ENCODE measurements around the gene SYT1.
"Not testable (repeated sequence)": the region's sequence is repeated elsewhere in the genome, so short reads cannot be mapped to it uniquely, and the experiment has no call there.

SYT1 gene

DNA sequence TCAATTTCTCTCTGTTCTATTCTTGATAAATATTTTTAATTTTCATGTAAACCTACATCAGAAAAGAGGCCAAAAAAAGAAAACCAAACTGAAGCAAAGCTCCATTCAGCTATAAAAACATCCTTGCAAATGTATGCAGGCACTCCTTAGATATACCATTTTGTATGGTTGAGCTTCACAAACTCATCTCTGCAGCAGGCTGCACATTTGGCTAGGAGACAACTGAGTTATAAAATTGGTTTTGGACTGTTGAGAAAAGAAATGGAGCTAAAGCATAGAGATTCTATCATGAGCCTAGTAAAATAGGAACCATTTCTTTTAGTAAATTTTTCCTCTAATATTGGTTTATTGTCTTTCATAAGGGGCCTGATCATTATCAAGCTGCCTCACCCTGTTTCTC, 156.4 kb downstream of the SYT1 start:
- DNase-seq: no peak
- Mint-ChIP-seq H3K36me3 (ENCODE audit: insufficient read depth) (no peaks in the 10 kb centered on the region), H3K9me3 (peaks cover 8 to 12% of the 10 kb centered on the region in 2 donors), H3K4me3 (no peak overlapping the region), H3K4me1 (ENCODE audit: low read depth in 2 of 2) (no peaks in the 10 kb centered on the region), H3K27ac (no peak overlapping the region), H3K27me3 (no peaks in the 10 kb centered on the region)
- ATAC-seq (replicated peaks): no peak

- Mint-ChIP-seq H3K9me3 (peaks cover 1 to 7% of the 10 kb centered on the region in 2 donors), H3K4me3 (no peak overlapping the region), H3K27me3 (no peaks in the 10 kb centered on the region), H3K36me3 (ENCODE audit: insufficient read depth) (no peaks in the 10 kb centered on the region), H3K27ac (no peak overlapping the region), H3K4me1 (ENCODE audit: low read depth in 2 of 2) (no peaks in the 10 kb centered on the region)
- ATAC-seq (replicated peaks): no peak
- no peak for DNase-seq
Measured at GRCh38 chr12:79023261-79023660, 158.7 kb downstream of the SYT1 start.

DNA sequence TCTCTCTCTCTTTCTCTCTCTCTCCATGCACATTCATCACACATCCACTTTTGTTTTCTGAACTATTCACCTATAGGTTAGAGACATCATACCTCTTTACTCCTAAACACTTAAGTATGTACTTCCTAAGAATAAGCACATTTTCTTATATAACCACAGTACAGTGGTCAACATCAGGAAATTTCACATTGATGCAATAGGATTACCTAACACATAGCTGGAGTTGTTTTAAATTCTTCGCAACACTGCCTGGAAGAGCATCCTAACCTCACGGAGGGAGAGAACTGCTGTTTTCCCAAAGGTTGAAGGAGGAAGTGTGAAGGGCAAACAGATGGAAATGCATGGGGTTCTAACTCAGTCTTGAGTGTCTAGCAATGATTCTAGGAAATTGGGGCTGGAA, 159.2 kb downstream of the SYT1 start:
- Mint-ChIP-seq H3K27me3 (no peaks in the 10 kb centered on the region), H3K4me3 (no peak overlapping the region), H3K9me3 (peaks cover 1 to 7% of the 10 kb centered on the region in 2 donors), H3K36me3 (ENCODE audit: insufficient read depth) (no peaks in the 10 kb centered on the region), H3K4me1 (ENCODE audit: low read depth in 2 of 2) (no peaks in the 10 kb centered on the region), H3K27ac (no peak overlapping the region)
- ATAC-seq (replicated peaks): no peak
- DNase-seq: no peak

DNA sequence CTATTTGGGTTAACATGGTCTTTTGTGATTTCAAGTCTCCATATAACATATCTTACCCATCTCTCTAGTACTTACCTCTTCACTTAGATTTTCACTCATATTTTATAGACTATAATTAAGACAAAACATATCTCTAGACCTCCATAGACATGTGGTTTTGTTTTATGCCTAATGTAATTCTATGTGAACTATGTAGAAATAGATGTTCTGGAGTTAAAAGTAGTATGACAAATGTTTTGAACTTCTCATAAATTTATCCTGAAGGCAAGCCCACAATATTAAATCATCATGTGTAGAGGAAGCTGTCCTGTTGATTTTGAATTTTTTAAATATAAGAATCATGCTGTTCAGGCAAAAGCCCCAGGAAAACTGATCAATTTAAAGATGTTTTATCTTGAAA, 169.2 kb downstream of the SYT1 start:
- H3K4me3 Mint-ChIP-seq: no peak overlapping the region
- no peaks in the 10 kb centered on the region for H3K4me1 Mint-ChIP-seq (ENCODE audit: low read depth in 2 of 2)
- H3K27ac Mint-ChIP-seq: no peak overlapping the region
- peaks cover 8 to 20% of the 10 kb centered on the region in 2 donors for H3K9me3 Mint-ChIP-seq
- no peaks in the 10 kb centered on the region for H3K27me3 Mint-ChIP-seq
- no peak for ATAC-seq (replicated peaks)
- DNase-seq: no peak
- H3K36me3 Mint-ChIP-seq (ENCODE audit: insufficient read depth): no peaks in the 10 kb centered on the region

DNA sequence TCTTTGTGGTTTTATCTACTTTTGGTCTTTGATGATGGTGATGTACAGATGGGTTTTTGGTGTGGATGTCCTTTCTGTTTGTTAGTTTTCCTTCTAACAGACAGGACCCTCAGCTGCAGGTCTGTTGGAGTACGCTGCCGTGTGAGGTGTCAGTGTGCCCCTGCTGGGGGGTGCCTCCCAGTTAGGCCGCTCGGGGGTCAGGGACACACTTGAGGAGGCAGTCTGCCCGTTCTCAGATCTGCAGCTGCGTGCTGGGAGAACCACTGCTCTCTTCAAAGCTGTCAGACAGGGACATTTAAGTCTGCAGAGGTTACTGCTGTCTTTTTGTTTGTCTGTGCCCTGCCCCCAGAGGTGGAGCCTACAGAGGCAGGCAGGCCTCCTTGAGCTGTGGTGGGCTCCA, 180.2 kb downstream of the SYT1 start:
- H3K4me3 Mint-ChIP-seq; H3K27ac Mint-ChIP-seq; DNase-seq; ATAC-seq (replicated peaks); H3K36me3 Mint-ChIP-seq (ENCODE audit: insufficient read depth); H3K27me3 Mint-ChIP-seq; H3K9me3 Mint-ChIP-seq; H3K4me1 Mint-ChIP-seq (ENCODE audit: low read depth in 2 of 2): not testable (repeated sequence)

- not testable (repeated sequence) for H3K9me3 Mint-ChIP-seq; H3K27me3 Mint-ChIP-seq; ATAC-seq (replicated peaks); DNase-seq; H3K4me1 Mint-ChIP-seq (ENCODE audit: low read depth in 2 of 2); H3K4me3 Mint-ChIP-seq; H3K27ac Mint-ChIP-seq; H3K36me3 Mint-ChIP-seq (ENCODE audit: insufficient read depth)
Measured at GRCh38 chr12:79045149-79045703, 180.7 kb downstream of the SYT1 start.

DNA sequence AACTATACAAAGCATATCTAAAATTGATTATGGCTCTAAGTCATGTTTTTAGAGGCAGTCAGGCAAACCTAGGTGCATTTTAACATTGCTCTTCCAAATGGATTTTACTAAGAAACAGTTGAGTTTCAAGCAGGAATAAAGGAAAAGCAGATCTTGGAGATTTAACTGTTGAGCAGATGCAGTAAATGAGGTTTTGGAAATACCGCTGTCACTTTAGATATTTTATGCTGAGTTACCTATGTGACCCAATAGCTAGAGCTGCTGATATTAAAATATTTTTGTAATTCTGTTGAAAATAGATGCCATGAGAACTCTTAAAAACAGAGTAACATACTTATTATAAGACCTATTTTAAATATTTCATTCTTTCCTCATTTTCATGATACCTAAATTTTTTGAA, 181.4 kb downstream of the SYT1 start:
- no peak overlapping the region for H3K4me3 Mint-ChIP-seq
- H3K27ac Mint-ChIP-seq: no peak overlapping the region
- no peaks in the 10 kb centered on the region for H3K27me3 Mint-ChIP-seq
- DNase-seq (no peak), ATAC-seq (replicated peaks) (no peak)
- no peaks in the 10 kb centered on the region for H3K4me1 Mint-ChIP-seq (ENCODE audit: low read depth in 2 of 2)
- no peaks in the 10 kb centered on the region for H3K36me3 Mint-ChIP-seq (ENCODE audit: insufficient read depth)
- no peaks in the 10 kb centered on the region for H3K9me3 Mint-ChIP-seq

- Mint-ChIP-seq H3K9me3 (no peaks in the 10 kb centered on the region), H3K4me1 (ENCODE audit: low read depth in 2 of 2) (no peaks in the 10 kb centered on the region), H3K4me3 (no peak overlapping the region), H3K36me3 (ENCODE audit: insufficient read depth) (no peaks in the 10 kb centered on the region), H3K27me3 (no peaks in the 10 kb centered on the region), H3K27ac (no peak overlapping the region)
- no peak for ATAC-seq (replicated peaks)
- DNase-seq: no peak
Measured at GRCh38 chr12:79048962-79049361, 184.4 kb downstream of the SYT1 start.

DNA sequence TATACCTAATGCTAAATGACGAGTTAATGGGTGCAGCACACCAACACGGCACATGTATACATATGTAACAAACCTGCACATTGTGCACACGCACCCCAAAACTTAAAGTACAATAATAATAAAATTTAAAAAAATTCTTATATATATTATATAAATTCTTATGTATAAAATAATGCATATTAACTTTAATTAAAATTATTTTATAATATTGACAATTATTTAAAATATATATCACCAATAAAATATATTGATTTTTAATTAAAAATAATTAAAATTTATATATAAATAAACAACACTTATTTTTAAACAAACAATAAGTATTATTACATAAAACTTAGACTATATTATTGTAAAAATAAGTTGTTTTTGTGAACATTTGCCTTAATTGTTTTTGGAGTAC, 188.8 kb downstream of the SYT1 start:
- ATAC-seq (replicated peaks): no peak
- no peaks in the 10 kb centered on the region for H3K36me3 Mint-ChIP-seq (ENCODE audit: insufficient read depth)
- no peak overlapping the region for H3K4me3 Mint-ChIP-seq
- H3K27ac Mint-ChIP-seq: no peak overlapping the region
- no peaks in the 10 kb centered on the region for H3K9me3 Mint-ChIP-seq
- no peak for DNase-seq
- H3K27me3 Mint-ChIP-seq: no peaks in the 10 kb centered on the region
- no peaks in the 10 kb centered on the region for H3K4me1 Mint-ChIP-seq (ENCODE audit: low read depth in 2 of 2)

DNA sequence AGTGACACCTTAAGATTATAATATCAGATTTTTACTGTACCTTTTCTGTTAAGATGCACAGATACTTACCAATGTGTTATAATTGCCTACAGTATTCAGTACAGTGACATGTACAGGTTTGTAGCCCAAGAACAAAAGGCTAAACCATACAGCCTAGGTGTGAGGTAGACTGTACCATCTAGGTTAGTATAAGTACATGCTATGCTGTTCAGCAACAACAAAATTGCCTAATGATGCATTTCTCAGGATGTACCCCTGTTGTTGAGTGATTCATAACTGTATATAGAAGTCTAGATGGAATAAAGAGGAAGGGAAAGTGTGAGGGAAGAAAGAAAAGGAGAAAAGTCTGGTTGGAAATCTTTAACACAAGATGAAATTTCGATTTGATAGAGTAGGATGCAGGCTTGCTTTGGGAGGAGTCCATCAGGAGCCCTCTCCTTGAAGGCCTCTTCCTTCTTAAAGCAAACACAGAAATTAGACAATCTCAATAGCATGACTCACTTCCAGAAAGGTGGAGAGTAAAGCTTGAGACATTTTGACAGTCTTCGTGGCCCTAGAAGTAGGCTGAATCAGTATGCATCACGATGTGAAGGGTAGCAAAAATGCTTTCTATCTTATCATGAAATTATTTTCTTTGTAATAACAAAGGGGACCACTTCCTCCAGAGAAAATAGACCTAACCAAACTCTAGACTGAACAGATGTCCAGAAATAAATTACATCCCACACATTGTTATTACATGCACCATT, 191.5 kb downstream of the SYT1 start:
- H3K27me3 Mint-ChIP-seq: no peaks in the 10 kb centered on the region
- no peaks in the 10 kb centered on the region for H3K36me3 Mint-ChIP-seq (ENCODE audit: insufficient read depth)
- H3K4me1 Mint-ChIP-seq (ENCODE audit: low read depth in 2 of 2): no peaks in the 10 kb centered on the region
- no peak overlapping the region for H3K27ac Mint-ChIP-seq
- DNase-seq: no peak
- no peak overlapping the region for H3K4me3 Mint-ChIP-seq
- ATAC-seq (replicated peaks): no peak
- H3K9me3 Mint-ChIP-seq: peaks cover 0 to 2% of the 10 kb centered on the region in 2 donors

GRCh38 chr12:79056775-79057174, 192.2 kb downstream of the SYT1 start:
- DNase-seq (no peak), ATAC-seq (replicated peaks) (no peak)
- Mint-ChIP-seq H3K4me1 (ENCODE audit: low read depth in 2 of 2) (no peaks in the 10 kb centered on the region), H3K27me3 (no peaks in the 10 kb centered on the region), H3K4me3 (no peak overlapping the region), H3K36me3 (ENCODE audit: insufficient read depth) (no peaks in the 10 kb centered on the region), H3K9me3 (peaks cover 0 to 2% of the 10 kb centered on the region in 2 donors), H3K27ac (no peak overlapping the region)

GRCh38 chr12:79057540-79057939, 193.0 kb downstream of the SYT1 start:
- H3K36me3 Mint-ChIP-seq (ENCODE audit: insufficient read depth): no peaks in the 10 kb centered on the region
- H3K4me3 Mint-ChIP-seq: no peak overlapping the region
- H3K9me3 Mint-ChIP-seq: peaks cover 0 to 2% of the 10 kb centered on the region in 2 donors
- no peak overlapping the region for H3K27ac Mint-ChIP-seq
- H3K27me3 Mint-ChIP-seq: no peaks in the 10 kb centered on the region
- DNase-seq (no peak), ATAC-seq (replicated peaks) (no peak)
- H3K4me1 Mint-ChIP-seq (ENCODE audit: low read depth in 2 of 2): no peaks in the 10 kb centered on the region

GRCh38 chr12:79058342-79058741, 193.8 kb downstream of the SYT1 start:
- Mint-ChIP-seq H3K9me3 (peaks cover 0 to 2% of the 10 kb centered on the region in 2 donors), H3K4me1 (ENCODE audit: low read depth in 2 of 2) (no peaks in the 10 kb centered on the region), H3K36me3 (ENCODE audit: insufficient read depth) (no peaks in the 10 kb centered on the region), H3K27ac (no peak overlapping the region), H3K27me3 (no peaks in the 10 kb centered on the region), H3K4me3 (no peak overlapping the region)
- DNase-seq (no peak), ATAC-seq (replicated peaks) (no peak)

DNA sequence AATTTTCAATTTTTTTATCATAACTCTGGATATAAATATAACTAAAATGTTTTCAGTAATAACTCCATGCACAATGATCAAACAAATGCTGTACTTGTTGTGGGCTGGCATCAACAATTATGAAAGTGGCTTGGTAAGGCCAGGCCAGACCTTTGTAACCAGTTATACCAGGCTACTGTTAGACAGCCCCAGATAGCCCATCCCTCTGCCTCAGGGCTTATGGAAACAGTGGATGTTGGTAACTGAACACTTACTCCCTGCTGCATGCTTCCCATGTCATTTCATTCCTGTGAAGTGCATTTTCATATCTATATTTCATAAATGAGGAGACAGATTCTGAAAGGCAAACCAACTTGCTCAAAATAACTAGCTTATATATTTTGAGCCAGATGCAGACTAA, 195.0 kb downstream of the SYT1 start:
- no peaks in the 10 kb centered on the region for H3K4me1 Mint-ChIP-seq (ENCODE audit: low read depth in 2 of 2)
- DNase-seq: no peak
- H3K27ac Mint-ChIP-seq: no peak overlapping the region
- H3K4me3 Mint-ChIP-seq: no peak overlapping the region
- ATAC-seq (replicated peaks): no peak
- H3K27me3 Mint-ChIP-seq: no peaks in the 10 kb centered on the region
- H3K36me3 Mint-ChIP-seq (ENCODE audit: insufficient read depth): no peaks in the 10 kb centered on the region
- H3K9me3 Mint-ChIP-seq: peaks cover 0 to 2% of the 10 kb centered on the region in 2 donors

Measured in effector memory CD8-positive, alpha-beta T cell (primary cell).